GM12891 (cell line): ENCODE results near the gene HLA-DOA.

Experiments
- POLR2A ChIP-seq: IDR thresholded peaks from 2 replicates; pipeline ENCODE4 v1.6.1; 2011; ENCODE audit warnings: low read depth, low read length, control low read depth
- POLR2AphosphoS5 ChIP-seq: IDR thresholded peaks from 2 replicates; pipeline ENCODE4 v1.6.1; 2011; ENCODE audit warnings: low read depth, low read length, control low read depth

GRCh38 chr6:32968867-32969684, 40.3 kb downstream of the HLA-DOA start:
- TF ChIP-seq POLR2A: peak; percentile 59; the same call in 1 of the 2 replicates
- peak; percentile 75; the same call in 1 of the 2 replicates for TF ChIP-seq POLR2AphosphoS5
